ENCODE measurements around the gene PI16.

Gene PI16

DNA sequence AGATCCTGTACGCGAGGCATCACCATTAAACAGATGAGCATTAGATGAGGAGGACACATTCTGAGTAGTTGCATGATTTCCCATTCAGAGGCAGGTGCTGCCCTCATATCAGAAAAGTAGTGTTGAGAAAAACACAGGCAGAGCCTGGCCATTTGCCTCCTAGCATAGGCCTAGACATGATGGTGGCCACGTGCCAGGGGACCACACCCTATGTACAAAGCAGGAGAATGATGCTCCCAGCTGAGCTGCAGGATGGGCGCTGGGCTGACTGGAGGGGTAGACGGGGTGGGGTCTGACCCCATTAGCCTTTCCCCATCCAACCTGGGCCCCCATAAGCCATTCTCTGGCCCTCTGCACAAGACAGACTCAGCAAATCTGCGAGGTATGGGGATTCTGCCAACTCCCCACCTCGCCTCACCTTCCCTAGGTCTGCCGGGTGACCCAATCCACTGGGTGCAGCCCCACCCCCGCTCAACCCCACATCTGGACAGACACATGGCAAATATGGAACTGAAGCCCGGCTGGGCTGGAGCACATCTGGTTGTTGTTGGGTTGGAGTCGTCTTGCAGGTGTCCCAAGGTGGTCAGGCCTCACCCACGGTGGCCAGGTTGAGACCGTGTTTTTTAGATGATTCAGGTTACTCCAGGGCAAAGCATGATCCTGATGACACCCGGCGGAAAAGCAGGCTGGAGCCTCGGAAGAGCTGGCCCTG lies 13.9 kb downstream of the PI16 start:
- peaks cover 66% of the 10 kb centered on the region for H3K36me3 ChIP-seq (ENCODE audit: control insufficient read depth, insufficient read depth, low read length)
- H3K4me3 ChIP-seq (ENCODE audit: low read depth, low read length): no peak overlapping the region

DNA sequence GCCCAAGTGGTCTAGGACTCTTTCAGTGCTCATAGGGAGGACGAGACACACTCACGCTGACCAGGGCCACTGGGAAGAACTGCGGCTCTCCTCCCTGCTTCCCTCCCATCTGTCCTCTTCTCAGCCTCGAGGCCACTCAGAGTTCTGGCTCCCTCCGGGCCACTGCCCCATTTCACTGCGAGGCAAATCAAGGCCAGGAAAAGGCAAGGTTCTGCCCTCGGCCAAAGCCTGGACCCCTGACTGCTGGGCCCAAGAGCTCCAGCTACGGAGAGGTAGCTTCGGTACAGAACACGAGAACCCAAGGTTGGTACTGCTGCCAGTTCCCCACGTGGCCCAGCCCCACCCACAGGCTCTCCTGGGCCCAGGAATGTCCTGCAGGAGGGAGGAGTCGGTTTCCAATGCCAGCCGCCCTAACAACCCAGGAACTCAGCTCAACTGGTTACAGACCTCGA lies 14.7 kb downstream of the PI16 start:
- H3K27ac ChIP-seq (ENCODE audit: low read depth, low read length): no peak overlapping the region
- H3K9ac ChIP-seq (ENCODE audit: low read depth, low read length): no peak overlapping the region
- H3K4me3 ChIP-seq (ENCODE audit: low read depth, low read length): no peak overlapping the region
- H3K36me3 ChIP-seq (ENCODE audit: control insufficient read depth, insufficient read depth, low read length): peaks cover 75% of the 10 kb centered on the region
- no peaks in the 10 kb centered on the region for H3K9me3 ChIP-seq (ENCODE audit: control insufficient read depth, insufficient read depth, low read length)
- no peaks in the 10 kb centered on the region for H3K4me1 ChIP-seq (ENCODE audit: control insufficient read depth, insufficient read depth, low read length)
- no peaks in the 10 kb centered on the region for H3K27me3 ChIP-seq (ENCODE audit: control insufficient read depth, insufficient read depth, low read length)

More for the DNA sequence above, 13.9 kb downstream of the PI16 start:
- Histone ChIP-seq H3K9me3 (ENCODE audit: control insufficient read depth, insufficient read depth, low read length) (no peaks in the 10 kb centered on the region), H3K27ac (ENCODE audit: low read depth, low read length) (no peak overlapping the region), H3K27me3 (ENCODE audit: control insufficient read depth, insufficient read depth, low read length) (no peaks in the 10 kb centered on the region), H3K4me1 (ENCODE audit: control insufficient read depth, insufficient read depth, low read length) (no peaks in the 10 kb centered on the region), H3K9ac (ENCODE audit: low read depth, low read length) (no peak overlapping the region)

DNA sequence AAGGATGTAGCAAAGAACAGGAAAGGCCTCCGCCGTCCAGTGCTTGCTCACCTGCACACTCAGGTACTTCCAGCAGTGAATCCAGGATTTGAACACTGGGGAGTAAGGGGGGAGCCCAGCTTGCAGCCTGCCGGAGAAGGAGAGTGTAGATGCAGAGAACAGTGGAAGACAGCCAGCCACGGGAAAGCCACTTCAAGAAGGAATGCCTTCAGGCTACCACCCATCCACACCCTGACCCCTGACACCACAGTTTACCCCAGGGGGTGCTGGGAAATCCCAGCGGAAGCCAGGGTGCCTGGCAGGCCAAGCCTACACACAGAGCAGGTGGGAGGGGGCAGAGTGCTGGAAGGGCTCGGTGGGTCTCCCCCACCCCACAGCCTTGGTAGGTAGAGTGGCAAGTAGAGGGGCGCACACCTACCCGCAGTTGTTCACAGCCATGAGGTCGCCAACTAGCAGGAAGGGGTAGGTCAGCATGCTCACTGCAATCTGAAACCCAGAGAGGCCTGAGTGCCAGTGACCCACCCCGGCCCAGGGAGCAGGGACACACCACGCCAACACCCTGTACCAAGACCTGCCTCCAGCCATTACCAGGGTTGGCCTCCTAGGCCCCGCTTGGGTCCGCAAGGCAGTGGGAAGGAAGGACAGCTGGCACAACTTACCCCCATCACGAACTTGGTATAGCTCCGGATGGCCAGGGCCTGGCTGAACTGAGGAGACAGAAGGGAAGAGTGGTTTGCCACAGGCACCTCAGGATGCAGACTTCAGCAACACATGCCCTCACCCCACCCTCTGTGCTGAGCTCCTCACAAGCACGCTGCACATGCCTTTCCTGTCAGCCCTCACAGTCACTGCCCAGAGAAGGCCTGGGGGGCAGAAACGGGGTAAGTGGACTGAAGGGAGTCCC lies 15.7 kb downstream of the PI16 start:
- H3K9ac ChIP-seq (ENCODE audit: low read depth, low read length): no peak overlapping the region

DNA sequence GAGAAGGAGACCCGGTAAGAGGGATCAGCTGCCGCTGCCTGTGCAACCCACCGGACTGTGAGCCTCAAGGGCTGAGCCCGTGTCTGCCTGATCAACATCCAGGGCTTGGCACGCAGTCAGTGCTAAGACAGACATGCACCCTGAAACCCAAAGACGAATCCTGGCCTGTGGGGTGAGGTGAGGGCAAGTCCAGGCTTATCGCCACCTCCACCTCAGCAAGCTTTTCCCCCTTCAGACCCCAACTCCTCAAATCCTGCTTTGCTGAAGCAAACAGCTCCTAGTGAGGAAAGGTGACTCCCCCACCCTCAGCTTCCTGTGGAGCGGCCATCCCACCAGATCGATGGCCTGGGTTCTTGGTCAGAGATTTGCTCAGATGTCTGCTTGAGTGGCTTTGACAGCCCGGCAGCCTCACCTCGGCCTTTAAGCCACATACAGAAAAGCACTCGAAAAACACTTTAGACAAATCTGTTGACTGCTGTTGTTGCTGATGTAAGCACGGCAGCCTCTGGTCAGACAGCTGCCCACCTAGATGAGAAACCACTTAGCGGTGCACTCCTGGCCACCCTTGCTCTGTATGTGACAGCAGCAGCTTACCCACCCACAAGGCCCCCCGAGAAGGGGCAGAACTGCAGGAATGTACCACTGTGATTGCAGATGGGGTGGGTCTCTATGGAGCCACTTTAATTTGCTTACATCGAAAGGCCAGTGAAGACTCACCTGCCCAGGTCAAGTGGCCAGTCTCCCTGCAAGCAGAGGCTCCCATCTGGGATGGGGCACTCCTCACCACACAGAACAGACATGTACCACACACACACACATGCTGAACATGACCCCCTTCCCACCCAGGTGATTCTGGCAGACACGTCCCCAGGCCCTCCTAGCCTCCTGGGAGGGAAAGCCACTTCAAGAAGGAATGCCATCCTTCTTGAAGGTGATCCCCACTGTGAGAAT lies 16.6 kb downstream of the PI16 start:
- no peaks in the 10 kb centered on the region for H3K9me3 ChIP-seq (ENCODE audit: control insufficient read depth, insufficient read depth, low read length)
- no peaks in the 10 kb centered on the region for H3K27me3 ChIP-seq (ENCODE audit: control insufficient read depth, insufficient read depth, low read length)
- H3K9ac ChIP-seq (ENCODE audit: low read depth, low read length): no peak overlapping the region
- H3K4me3 ChIP-seq (ENCODE audit: low read depth, low read length): no peak overlapping the region
- H3K4me1 ChIP-seq (ENCODE audit: control insufficient read depth, insufficient read depth, low read length): no peaks in the 10 kb centered on the region
- peaks cover 94% of the 10 kb centered on the region for H3K36me3 ChIP-seq (ENCODE audit: control insufficient read depth, insufficient read depth, low read length)
- H3K27ac ChIP-seq (ENCODE audit: low read depth, low read length): no peak overlapping the region

More for the DNA sequence above, 15.7 kb downstream of the PI16 start:
- no peaks in the 10 kb centered on the region for H3K4me1 ChIP-seq (ENCODE audit: control insufficient read depth, insufficient read depth, low read length)
- no peak overlapping the region for H3K4me3 ChIP-seq (ENCODE audit: low read depth, low read length)
- no peaks in the 10 kb centered on the region for H3K9me3 ChIP-seq (ENCODE audit: control insufficient read depth, insufficient read depth, low read length)
- H3K36me3 ChIP-seq (ENCODE audit: control insufficient read depth, insufficient read depth, low read length): peaks cover 85% of the 10 kb centered on the region
- H3K27me3 ChIP-seq (ENCODE audit: control insufficient read depth, insufficient read depth, low read length): no peaks in the 10 kb centered on the region
- H3K27ac ChIP-seq (ENCODE audit: low read depth, low read length): no peak overlapping the region

DNA sequence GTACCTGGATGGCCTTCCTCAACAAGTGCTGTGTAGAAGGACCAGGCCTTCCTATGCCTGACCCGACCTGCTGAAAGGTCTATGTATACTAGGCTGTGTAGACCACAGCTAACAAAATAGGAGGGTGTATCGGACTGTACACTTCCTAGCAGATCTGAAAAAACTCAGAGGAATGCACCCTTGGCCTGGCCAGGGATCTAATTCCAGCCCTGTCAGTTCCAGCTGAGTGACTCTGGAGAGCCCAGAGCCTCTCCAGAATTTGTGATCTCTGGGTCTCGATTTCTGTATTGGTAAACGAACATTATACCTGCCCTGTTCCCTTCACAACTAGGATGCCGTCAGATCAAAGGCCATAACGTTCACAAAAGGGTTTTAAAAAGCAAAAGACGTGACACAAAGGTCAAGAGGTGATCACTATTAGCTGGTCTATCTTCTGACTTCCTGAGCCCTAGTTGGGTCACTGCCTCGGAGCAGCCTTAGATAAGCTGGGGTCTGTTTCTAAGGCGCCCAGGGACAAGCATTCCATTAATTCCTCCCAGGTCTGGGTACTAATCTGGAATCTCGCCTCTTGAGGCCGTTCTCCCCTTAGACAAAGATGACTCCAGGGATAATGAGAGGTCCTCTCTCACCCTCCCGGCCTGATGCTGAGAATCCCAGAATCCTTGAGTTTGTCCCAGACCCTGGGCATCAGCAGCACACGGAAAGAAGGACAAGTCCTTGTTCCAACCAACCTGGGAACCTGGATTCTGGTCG lies 17.6 kb downstream of the PI16 start:
- H3K27ac ChIP-seq (ENCODE audit: low read depth, low read length): no peak overlapping the region

DNA sequence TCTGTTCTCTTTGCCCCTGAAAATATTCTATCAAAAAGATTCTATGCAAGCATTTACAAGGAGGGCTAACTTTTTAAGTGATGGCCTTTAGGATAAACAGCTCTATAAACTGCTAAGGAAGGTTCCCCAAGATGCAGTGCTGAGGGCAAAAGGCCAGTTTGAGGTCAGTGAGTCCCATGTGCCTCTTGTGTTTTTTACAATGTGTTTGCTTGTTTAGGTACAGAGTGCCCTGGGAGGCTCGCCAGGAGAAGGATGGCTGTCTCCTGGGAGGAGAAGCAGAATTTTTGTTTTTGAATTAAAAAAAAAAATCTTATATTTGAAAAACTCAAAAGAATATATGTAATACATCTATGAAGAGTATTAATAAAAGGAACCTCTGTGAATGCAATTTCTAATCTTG lies 18.7 kb downstream of the PI16 start:
- H3K36me3 ChIP-seq (ENCODE audit: control insufficient read depth, insufficient read depth, low read length): peaks cover 100% of the 10 kb centered on the region
- H3K4me3 ChIP-seq (ENCODE audit: low read depth, low read length): no peak overlapping the region
- no peak overlapping the region for H3K27ac ChIP-seq (ENCODE audit: low read depth, low read length)
- no peaks in the 10 kb centered on the region for H3K27me3 ChIP-seq (ENCODE audit: control insufficient read depth, insufficient read depth, low read length)
- H3K9me3 ChIP-seq (ENCODE audit: control insufficient read depth, insufficient read depth, low read length): no peaks in the 10 kb centered on the region
- no peaks in the 10 kb centered on the region for H3K4me1 ChIP-seq (ENCODE audit: control insufficient read depth, insufficient read depth, low read length)
- no peak overlapping the region for H3K9ac ChIP-seq (ENCODE audit: low read depth, low read length)

More for the DNA sequence above, 17.6 kb downstream of the PI16 start:
- no peaks in the 10 kb centered on the region for H3K9me3 ChIP-seq (ENCODE audit: control insufficient read depth, insufficient read depth, low read length)
- no peaks in the 10 kb centered on the region for H3K27me3 ChIP-seq (ENCODE audit: control insufficient read depth, insufficient read depth, low read length)
- no peak overlapping the region for H3K9ac ChIP-seq (ENCODE audit: low read depth, low read length)
- no peaks in the 10 kb centered on the region for H3K4me1 ChIP-seq (ENCODE audit: control insufficient read depth, insufficient read depth, low read length)
- peaks cover 100% of the 10 kb centered on the region for H3K36me3 ChIP-seq (ENCODE audit: control insufficient read depth, insufficient read depth, low read length)
- H3K4me3 ChIP-seq (ENCODE audit: low read depth, low read length): no peak overlapping the region

DNA sequence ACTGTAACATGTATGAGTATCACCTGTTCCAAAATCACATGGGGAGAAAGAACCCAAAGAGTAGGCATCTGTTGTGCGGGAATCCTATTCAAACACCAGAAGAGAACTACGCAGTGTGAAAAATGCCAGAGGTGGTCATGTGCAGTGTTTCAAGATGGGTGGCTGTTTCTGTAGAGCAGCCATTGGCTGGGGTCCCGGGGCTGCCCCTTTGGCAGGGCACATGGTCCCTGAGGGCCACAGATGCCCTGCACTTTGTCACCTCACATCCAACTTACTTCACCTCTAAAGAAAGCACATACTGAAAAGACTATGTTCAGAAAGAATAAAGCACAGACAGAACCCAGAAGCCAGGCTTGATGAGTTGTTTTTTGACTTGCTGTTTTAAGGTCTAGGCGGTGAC lies 19.1 kb downstream of the PI16 start:
- Histone ChIP-seq H3K27me3 (ENCODE audit: control insufficient read depth, insufficient read depth, low read length) (no peaks in the 10 kb centered on the region), H3K4me1 (ENCODE audit: control insufficient read depth, insufficient read depth, low read length) (no peaks in the 10 kb centered on the region), H3K36me3 (ENCODE audit: control insufficient read depth, insufficient read depth, low read length) (peaks cover 100% of the 10 kb centered on the region), H3K9me3 (ENCODE audit: control insufficient read depth, insufficient read depth, low read length) (no peaks in the 10 kb centered on the region), H3K27ac (ENCODE audit: low read depth, low read length) (no peak overlapping the region), H3K4me3 (ENCODE audit: low read depth, low read length) (no peak overlapping the region), H3K9ac (ENCODE audit: low read depth, low read length) (no peak overlapping the region)

DNA sequence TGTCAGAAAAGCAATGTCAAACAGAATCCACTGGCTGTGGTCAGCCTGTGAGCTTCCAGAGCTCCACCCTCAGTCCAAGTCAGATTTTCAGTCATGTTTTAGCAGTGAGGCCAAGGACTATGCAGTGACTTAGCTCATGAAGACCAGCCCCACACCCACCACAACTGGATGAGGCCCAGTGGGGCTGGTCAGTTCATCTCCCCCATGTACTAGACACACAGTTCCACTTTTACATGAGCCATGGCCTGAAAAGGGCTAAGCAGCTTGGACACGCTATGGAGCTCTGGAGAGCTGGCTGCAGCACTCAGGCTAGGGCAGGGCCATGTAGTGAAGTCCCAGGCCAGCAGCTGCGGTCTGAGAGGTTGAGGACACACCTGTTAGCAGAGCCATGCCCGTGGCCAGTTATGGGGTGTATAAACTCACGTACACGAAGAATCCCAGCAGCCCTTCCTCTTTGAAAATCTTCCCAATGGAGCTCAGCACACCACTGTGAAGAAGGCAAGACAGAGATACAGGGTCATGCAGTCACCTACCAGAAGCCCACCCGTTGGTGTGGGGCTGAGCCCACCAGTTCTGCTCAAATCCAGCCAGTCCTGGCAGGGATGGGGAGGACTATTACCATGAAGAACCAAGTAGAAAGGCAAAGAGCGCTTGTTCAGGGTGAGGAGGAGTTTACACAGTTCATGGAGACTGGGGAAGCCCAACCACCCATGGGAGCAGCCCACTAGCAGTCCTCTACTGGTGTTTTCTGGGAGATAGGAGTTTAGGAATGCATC lies 20.9 kb downstream of the PI16 start:
- no peak overlapping the region for H3K4me3 ChIP-seq (ENCODE audit: low read depth, low read length)
- H3K27ac ChIP-seq (ENCODE audit: low read depth, low read length): no peak overlapping the region
- H3K27me3 ChIP-seq (ENCODE audit: control insufficient read depth, insufficient read depth, low read length): no peaks in the 10 kb centered on the region
- no peaks in the 10 kb centered on the region for H3K9me3 ChIP-seq (ENCODE audit: control insufficient read depth, insufficient read depth, low read length)
- H3K9ac ChIP-seq (ENCODE audit: low read depth, low read length): no peak overlapping the region
- H3K4me1 ChIP-seq (ENCODE audit: control insufficient read depth, insufficient read depth, low read length): 0 out of 2 replicates have a peak, but pooled peaks cover under 1% of the 10 kb centered on the region
- H3K36me3 ChIP-seq (ENCODE audit: control insufficient read depth, insufficient read depth, low read length): peaks cover 90% of the 10 kb centered on the region

DNA sequence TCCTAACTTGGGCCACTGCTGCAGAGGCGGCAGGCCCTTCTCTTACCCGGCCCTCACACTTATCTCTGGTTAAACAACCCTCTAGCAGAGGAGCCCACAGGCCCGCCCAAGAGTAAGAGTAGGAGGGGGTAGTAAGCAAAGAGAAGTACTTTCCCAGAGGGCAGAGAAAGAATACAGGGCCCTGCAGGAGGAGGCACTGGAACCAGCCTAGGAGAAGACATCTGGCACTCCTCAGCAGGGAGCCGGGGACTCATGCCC lies 21.4 kb downstream of the PI16 start:
- Histone ChIP-seq H3K27me3 (ENCODE audit: control insufficient read depth, insufficient read depth, low read length) (no peaks in the 10 kb centered on the region), H3K27ac (ENCODE audit: low read depth, low read length) (no peak overlapping the region), H3K36me3 (ENCODE audit: control insufficient read depth, insufficient read depth, low read length) (peaks cover 88% of the 10 kb centered on the region), H3K9me3 (ENCODE audit: control insufficient read depth, insufficient read depth, low read length) (no peaks in the 10 kb centered on the region), H3K4me3 (ENCODE audit: low read depth, low read length) (no peak overlapping the region), H3K4me1 (ENCODE audit: control insufficient read depth, insufficient read depth, low read length) (0 out of 2 replicates have a peak, but pooled peaks cover 6% of the 10 kb centered on the region), H3K9ac (ENCODE audit: low read depth, low read length) (no peak overlapping the region)

DNA sequence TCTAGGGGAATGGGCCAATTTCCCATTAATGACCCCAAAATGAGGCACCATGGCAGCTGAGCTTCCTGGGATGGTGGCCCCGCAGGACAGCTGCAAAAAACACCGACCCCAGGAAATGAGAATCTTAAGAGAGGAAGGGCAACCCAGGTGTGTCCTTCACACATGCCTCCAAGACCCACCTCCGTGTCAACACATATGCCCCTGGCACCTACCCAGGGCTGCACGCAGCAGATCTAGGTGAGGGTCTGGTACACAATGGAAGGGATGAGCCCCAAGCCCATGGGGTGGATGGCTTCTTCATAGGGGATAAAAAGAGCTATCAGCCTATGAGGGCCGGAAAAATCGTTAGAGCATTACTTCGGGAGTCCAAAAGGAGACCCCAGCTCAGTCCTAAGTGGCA lies 22.0 kb downstream of the PI16 start:
- H3K27ac ChIP-seq (ENCODE audit: low read depth, low read length): no peak overlapping the region
- H3K4me3 ChIP-seq (ENCODE audit: low read depth, low read length): no peak overlapping the region
- no peaks in the 10 kb centered on the region for H3K9me3 ChIP-seq (ENCODE audit: control insufficient read depth, insufficient read depth, low read length)
- peaks cover 11% of the 10 kb centered on the region for H3K4me1 ChIP-seq (ENCODE audit: control insufficient read depth, insufficient read depth, low read length)
- no peak overlapping the region for H3K9ac ChIP-seq (ENCODE audit: low read depth, low read length)
- peaks cover 82% of the 10 kb centered on the region for H3K36me3 ChIP-seq (ENCODE audit: control insufficient read depth, insufficient read depth, low read length)
- H3K27me3 ChIP-seq (ENCODE audit: control insufficient read depth, insufficient read depth, low read length): no peaks in the 10 kb centered on the region
